Loucy (cell line): ENCODE results near the gene ATAD2B.
"Not testable (repeated sequence)": the region's sequence is repeated elsewhere in the genome, so short reads cannot be mapped to it uniquely, and the experiment has no call there.

ENCODE experiments used
- H2AFZ ChIP-seq: fragments of 200-600 bp; sonication (generic); 2 replicates; pipeline ENCODE4 v1.6.0; 2016; ENCODE audit warnings: antibody characterized with exemption, mild to moderate bottlenecking, low read length, moderate library complexity
- H3F3A ChIP-seq: fragments of 200-600 bp; 2 replicates; pipeline ENCODE4 v1.6.0; 2016; ENCODE audit warnings: antibody characterized with exemption, low read depth, mild to moderate bottlenecking
- H3K27me3 ChIP-seq: fragments of 200-600 bp; sonication (generic); 2 replicates; pipeline ENCODE4 v1.6.1; 2014; ENCODE audit warnings: low read length, mild to moderate bottlenecking; ENCODE audit not compliant: insufficient read depth, poor library complexity, severe bottlenecking
- H3K36me3 ChIP-seq: fragments of 200-600 bp; sonication (generic); 2 replicates; pipeline ENCODE4 v1.6.1; 2016; ENCODE audit warnings: low read length; ENCODE audit not compliant: insufficient read depth
- H3K4me1 ChIP-seq: fragments of 200-600 bp; sonication (generic); 2 replicates; pipeline ENCODE4 v1.5.1; 2014; ENCODE audit warnings: low read length, mild to moderate bottlenecking; ENCODE audit not compliant: insufficient read depth, poor library complexity, severe bottlenecking
- H3K4me2 ChIP-seq: fragments of 200-600 bp; sonication (generic); 2 replicates; pipeline ENCODE4 v1.6.0; 2014; ENCODE audit warnings: antibody characterized with exemption, low read length, low read depth, mild to moderate bottlenecking; ENCODE audit not compliant: poor library complexity, severe bottlenecking
- H3K4me3 ChIP-seq: fragments of 200-600 bp; sonication (generic); 2 replicates; pipeline ENCODE4 v1.5.1; 2014; ENCODE audit warnings: low read length, mild to moderate bottlenecking, mixed read lengths; ENCODE audit not compliant: poor library complexity, severe bottlenecking
- H3K79me2 ChIP-seq: fragments of 200-600 bp; sonication (generic); 2 replicates; pipeline ENCODE4 v1.6.1; 2014; ENCODE audit warnings: low read length; ENCODE audit not compliant: insufficient read depth
- H3K9ac ChIP-seq: fragments of 200-600 bp; sonication (generic); 2 replicates; pipeline ENCODE4 v1.6.0; 2014; ENCODE audit warnings: mild to moderate bottlenecking, low read depth, low read length, moderate library complexity; ENCODE audit not compliant: poor library complexity, severe bottlenecking
- H3K9me2 ChIP-seq: fragments of 200-600 bp; sonication (generic); replicated peaks from 2 replicates; pipeline ENCODE4 v1.6.1; 2016; ENCODE audit warnings: low read depth, low read length, mixed read lengths
- H3K9me3 ChIP-seq: fragments of 200-600 bp; sonication (generic); 2 replicates; pipeline ENCODE4 v1.6.1; 2014; ENCODE audit warnings: mild to moderate bottlenecking, antibody characterized with exemption, low read length, low read depth; ENCODE audit not compliant: insufficient read depth
- H4K20me1 ChIP-seq: fragments of 200-600 bp; sonication (generic); 2 replicates; pipeline ENCODE4 v1.6.0; 2014; ENCODE audit warnings: antibody characterized with exemption, low read length, mild to moderate bottlenecking; ENCODE audit not compliant: insufficient read depth, poor library complexity, severe bottlenecking
- CTCF ChIP-seq: fragments of 200-600 bp; sonication (generic); conservative IDR thresholded peaks from 2 replicates; pipeline ENCODE4 v1.5.1; 2014; ENCODE audit warnings: mild to moderate bottlenecking, antibody characterized with exemption, low read length
- EZH2phosphoT487 ChIP-seq: fragments of 200-600 bp; IDR thresholded peaks from 2 replicates; pipeline ENCODE4 v1.6.1; 2018; ENCODE audit warnings: antibody characterized with exemption, mild to moderate bottlenecking, moderate library complexity, borderline replicate concordance

The ATAD2B gene

DNA sequence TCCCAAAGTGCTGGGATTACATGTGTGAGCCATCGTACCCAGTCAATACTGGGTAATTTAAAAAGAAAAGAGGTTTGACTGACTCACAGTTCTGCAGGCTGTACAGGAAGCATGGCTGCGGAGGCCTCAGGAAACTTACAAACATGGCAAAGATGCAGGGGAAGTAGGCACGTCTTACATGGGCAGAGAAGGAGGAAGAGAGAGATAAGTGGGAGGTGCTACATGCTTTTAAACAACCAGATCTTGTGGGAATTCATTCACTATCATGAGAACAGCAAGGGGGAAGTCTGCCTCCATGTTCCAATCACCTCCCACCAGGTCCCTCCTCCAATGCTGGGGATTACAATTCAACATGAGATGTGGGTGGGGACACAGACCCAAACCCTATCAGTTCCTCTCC is 192.5 kb downstream of the ATAD2B start:
- H3F3A ChIP-seq = no peaks in the 10 kb centered on the region
- H3K4me1 ChIP-seq = peaks cover 3% of the 10 kb centered on the region
- no peaks in the 10 kb centered on the region for H3K79me2 ChIP-seq
- no peak for TF ChIP-seq CTCF
- no peaks in the 10 kb centered on the region for H3K36me3 ChIP-seq
- no peak overlapping the region for H3K4me2 ChIP-seq
- H4K20me1 ChIP-seq = no peaks in the 10 kb centered on the region
- H3K9me2 ChIP-seq = no peaks in the 10 kb centered on the region
- H3K27me3 ChIP-seq = no peaks in the 10 kb centered on the region
- no peaks in the 10 kb centered on the region for H3K9me3 ChIP-seq
- no peak overlapping the region for H2AFZ ChIP-seq
- H3K4me3 ChIP-seq = no peak overlapping the region
- no peak overlapping the region for H3K9ac ChIP-seq

DNA sequence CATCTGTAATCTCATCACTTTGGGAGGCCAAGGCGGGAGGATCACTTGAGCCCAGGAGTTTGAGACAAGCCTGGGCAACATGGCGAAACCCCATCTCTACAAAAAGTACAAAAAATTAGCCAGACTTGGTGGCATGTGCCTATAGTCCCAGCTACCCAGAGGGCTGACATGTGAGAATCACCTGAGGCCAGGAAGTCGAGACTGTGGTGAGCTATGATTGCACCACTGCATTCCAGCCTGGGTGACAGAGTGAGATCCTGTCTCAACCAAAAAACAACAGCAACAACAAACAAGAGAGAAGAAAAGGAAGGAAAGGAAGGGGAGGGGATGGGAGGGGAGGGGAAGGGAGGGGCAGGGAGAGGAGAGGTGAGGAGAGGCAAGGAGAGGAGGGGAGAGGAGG is 203.9 kb downstream of the ATAD2B start:
- H3K9me3 ChIP-seq = peaks cover 16% of the 10 kb centered on the region; the same call in 1 of the 2 replicates
- not testable (repeated sequence) for H4K20me1 ChIP-seq, H3K4me2 ChIP-seq, H3K9ac ChIP-seq, H3K27me3 ChIP-seq, H2AFZ ChIP-seq, H3F3A ChIP-seq, H3K36me3 ChIP-seq, H3K4me3 ChIP-seq, H3K4me1 ChIP-seq, H3K9me2 ChIP-seq, H3K79me2 ChIP-seq

GRCh38 chr2:23722255-23722654 is 204.7 kb downstream of the ATAD2B start:
- H3K9me2 ChIP-seq = no peaks in the 10 kb centered on the region
- H3K4me2 ChIP-seq = no peak overlapping the region
- H3K9ac ChIP-seq = no peak overlapping the region

More at GRCh38 chr2:23722255-23722654, 204.7 kb downstream of the ATAD2B start:
- no peak overlapping the region for H3K4me3 ChIP-seq
- no peaks in the 10 kb centered on the region for H3K79me2 ChIP-seq
- 0 out of 2 replicates have a peak, but pooled peaks cover 3% of the 10 kb centered on the region for H3K36me3 ChIP-seq
- H3F3A ChIP-seq = no peaks in the 10 kb centered on the region
- H3K27me3 ChIP-seq = no peaks in the 10 kb centered on the region
- TF ChIP-seq EZH2phosphoT487 = no peak
- TF ChIP-seq CTCF = no peak
- no peak overlapping the region for H2AFZ ChIP-seq
- no peaks in the 10 kb centered on the region for H4K20me1 ChIP-seq
- peaks cover 16% of the 10 kb centered on the region; the same call in 1 of the 2 replicates for H3K9me3 ChIP-seq
- H3K4me1 ChIP-seq = no peaks in the 10 kb centered on the region
